ENCODE results near the gene DNAJB8.

The DNAJB8 gene

GRCh38 chr3:128466840-128467541 is at the start of gene DNAJB8:
TSS of gene DNAJB8 (minus strand) at chr3:128466890. CDS start at chr3:128463245, 3,645 bp downstream.
- DNase-seq, result no peak

GRCh38 chr3:128515967-128516366 is 49.3 kb upstream of the DNAJB8 start:
- no peak for DNase-seq

- no peak for DNase-seq
Measured at GRCh38 chr3:128508852-128509251, 42.2 kb upstream of the DNAJB8 start.

- no peak for DNase-seq
Measured at GRCh38 chr3:128506754-128507153, 40.1 kb upstream of the DNAJB8 start.

- no peak for DNase-seq
Measured at GRCh38 chr3:128505771-128506170, 39.1 kb upstream of the DNAJB8 start.

GRCh38 chr3:128504963-128505730 is 38.5 kb upstream of the DNAJB8 start:
- no peak for DNase-seq

- no peak for DNase-seq
Measured at GRCh38 chr3:128504533-128504915, 37.8 kb upstream of the DNAJB8 start.

GRCh38 chr3:128503751-128504532 is 37.3 kb upstream of the DNAJB8 start:
- DNase-seq, result no peak

- DNase-seq, result no peak
Measured at GRCh38 chr3:128503164-128503651, 36.5 kb upstream of the DNAJB8 start.

- DNase-seq, result no peak
Measured at GRCh38 chr3:128502712-128503111, 36.0 kb upstream of the DNAJB8 start.

- no peak for DNase-seq
Measured at GRCh38 chr3:128501431-128501830, 34.7 kb upstream of the DNAJB8 start.

GRCh38 chr3:128500556-128500955 is 33.9 kb upstream of the DNAJB8 start:
- no peak for DNase-seq

GRCh38 chr3:128499724-128500275 is 33.1 kb upstream of the DNAJB8 start:
- no peak for DNase-seq

GRCh38 chr3:128498901-128499530 is 32.3 kb upstream of the DNAJB8 start:
- DNase-seq, result no peak

- no peak for DNase-seq
Measured at GRCh38 chr3:128498127-128498626, 31.5 kb upstream of the DNAJB8 start.

- peak; percentile 39 to 70 for DNase-seq
Measured at GRCh38 chr3:128497305-128498126, 30.8 kb upstream of the DNAJB8 start.

- DNase-seq, result no peak
Measured at GRCh38 chr3:128496602-128497304, 30.1 kb upstream of the DNAJB8 start.

- DNase-seq, result no peak
Measured at GRCh38 chr3:128496019-128496601, 29.4 kb upstream of the DNAJB8 start.

GRCh38 chr3:128495435-128495970 is 28.8 kb upstream of the DNAJB8 start:
- DNase-seq, result no peak

- DNase-seq, result no peak
Measured at GRCh38 chr3:128494367-128494650, 27.6 kb upstream of the DNAJB8 start.

Data from SHP77 (cell line).